Muscle layer of colon (tissue), 2 donors: ENCODE measurements around the gene NFATC1.

Experiments used
- H3K27ac ChIP-seq: one replicate; pipeline ENCODE4 v1.7.0; 2013; ENCODE audit warnings: low read depth, mild to moderate bottlenecking, low read length, moderate library complexity
- H3K27me3 ChIP-seq, 2 donors: one replicate each; pipeline ENCODE4 v1.7.0; 2013; ENCODE audit warnings: low read length in 2 of 2, mild to moderate bottlenecking in 2 of 2; ENCODE audit not compliant: insufficient read depth in 2 of 2, control insufficient read depth in 1 of 2
- H3K36me3 ChIP-seq: one replicate; pipeline ENCODE4 v1.7.0; 2013; ENCODE audit warnings: mild to moderate bottlenecking, low read length; ENCODE audit not compliant: insufficient read depth
- H3K4me1 ChIP-seq: one replicate; pipeline ENCODE4 v1.7.0; 2013; ENCODE audit warnings: mild to moderate bottlenecking, low read length; ENCODE audit not compliant: insufficient read depth
- H3K4me3 ChIP-seq, 2 donors: one replicate each; pipeline ENCODE4 v1.7.0; 2013; ENCODE audit warnings: low read length in 2 of 2, low read depth in 1 of 2, mild to moderate bottlenecking in 1 of 2, moderate library complexity in 1 of 2
- H3K9ac ChIP-seq: one replicate; pipeline ENCODE4 v1.7.0; 2013; ENCODE audit warnings: low read length
- H3K9me3 ChIP-seq: one replicate; pipeline ENCODE4 v1.7.0; 2013; ENCODE audit warnings: mild to moderate bottlenecking, low read length
- donor health status: abdominal sarcoma.
- donor health status: Adenocarcinoma of cecum.

The NFATC1 gene

GRCh38 chr18:79571211-79572092 is 175.7 kb downstream of the NFATC1 start:
- Histone ChIP-seq H3K4me1 (peaks cover 24% of the 10 kb centered on the region), H3K9ac (no peak overlapping the region), H3K27me3 (no peaks in the 10 kb centered on the region), H3K9me3 (no peaks in the 10 kb centered on the region), H3K4me3 (no peak overlapping the region), H3K27ac (no peak overlapping the region), H3K36me3 (no peaks in the 10 kb centered on the region)

- no peaks in the 10 kb centered on the region for H3K27me3 ChIP-seq
Observed at GRCh38 chr18:79572093-79572780, 176.5 kb downstream of the NFATC1 start.

GRCh38 chr18:79572848-79573451 is 177.2 kb downstream of the NFATC1 start:
- no peaks in the 10 kb centered on the region for H3K27me3 ChIP-seq
- H3K36me3 ChIP-seq: no peaks in the 10 kb centered on the region
- no peaks in the 10 kb centered on the region for H3K9me3 ChIP-seq
- no peak overlapping the region for H3K9ac ChIP-seq
- no peak overlapping the region for H3K4me3 ChIP-seq
- peaks cover 31% of the 10 kb centered on the region for H3K4me1 ChIP-seq
- no peak overlapping the region for H3K27ac ChIP-seq

More at GRCh38 chr18:79572093-79572780, 176.5 kb downstream of the NFATC1 start:
- H3K4me1 ChIP-seq: peaks cover 29% of the 10 kb centered on the region
- H3K36me3 ChIP-seq: no peaks in the 10 kb centered on the region
- H3K9me3 ChIP-seq: no peaks in the 10 kb centered on the region
- no peak overlapping the region for H3K9ac ChIP-seq
- no peak overlapping the region for H3K27ac ChIP-seq
- H3K4me3 ChIP-seq: no peak overlapping the region

- Histone ChIP-seq H3K36me3 (no peaks in the 10 kb centered on the region), H3K27me3 (no peaks in the 10 kb centered on the region), H3K9me3 (no peaks in the 10 kb centered on the region), H3K27ac (no peak overlapping the region), H3K4me1 (peaks cover 31% of the 10 kb centered on the region), H3K4me3 (no peak overlapping the region), H3K9ac (no peak overlapping the region)
Observed at GRCh38 chr18:79573921-79574491, 178.3 kb downstream of the NFATC1 start.

- no peaks in the 10 kb centered on the region for H3K36me3 ChIP-seq
- H3K9ac ChIP-seq: no peak overlapping the region
- H3K27ac ChIP-seq: no peak overlapping the region
- peaks cover 31% of the 10 kb centered on the region for H3K4me1 ChIP-seq
- H3K9me3 ChIP-seq: no peaks in the 10 kb centered on the region
- H3K4me3 ChIP-seq: no peak overlapping the region
- no peaks in the 10 kb centered on the region for H3K27me3 ChIP-seq
Observed at GRCh38 chr18:79574938-79575525, 179.3 kb downstream of the NFATC1 start.

GRCh38 chr18:79575891-79576685 is 180.4 kb downstream of the NFATC1 start:
- no peaks in the 10 kb centered on the region for H3K9me3 ChIP-seq
- no peak overlapping the region for H3K27ac ChIP-seq
- no peaks in the 10 kb centered on the region for H3K27me3 ChIP-seq
- H3K9ac ChIP-seq: no peak overlapping the region
- peaks cover 31% of the 10 kb centered on the region for H3K4me1 ChIP-seq
- no peaks in the 10 kb centered on the region for H3K36me3 ChIP-seq
- peak overlapping the region in 1 of 2 donors; percentile 28 for H3K4me3 ChIP-seq

GRCh38 chr18:79576686-79577351 is 181.1 kb downstream of the NFATC1 start:
- Histone ChIP-seq H3K27ac (no peak overlapping the region), H3K4me1 (peaks cover 31% of the 10 kb centered on the region), H3K9ac (no peak overlapping the region), H3K4me3 (peak overlapping the region in 1 of 2 donors; percentile 28), H3K27me3 (no peaks in the 10 kb centered on the region), H3K9me3 (no peaks in the 10 kb centered on the region), H3K36me3 (no peaks in the 10 kb centered on the region)

- no peaks in the 10 kb centered on the region for H3K9me3 ChIP-seq
- H3K27ac ChIP-seq: no peak overlapping the region
- no peaks in the 10 kb centered on the region for H3K36me3 ChIP-seq
- H3K4me1 ChIP-seq: peaks cover 31% of the 10 kb centered on the region
- H3K9ac ChIP-seq: no peak overlapping the region
- peak overlapping the region in 1 of 2 donors; percentile 28 for H3K4me3 ChIP-seq
- no peaks in the 10 kb centered on the region for H3K27me3 ChIP-seq
Observed at GRCh38 chr18:79577451-79578395, 182.0 kb downstream of the NFATC1 start.

- Histone ChIP-seq H3K36me3 (no peaks in the 10 kb centered on the region), H3K9me3 (no peaks in the 10 kb centered on the region), H3K27me3 (no peaks in the 10 kb centered on the region), H3K4me3 (no peak overlapping the region), H3K4me1 (peaks cover 31% of the 10 kb centered on the region), H3K9ac (no peak overlapping the region), H3K27ac (no peak overlapping the region)
Observed at GRCh38 chr18:79578396-79579260, 182.9 kb downstream of the NFATC1 start.
